Thoracic aorta (tissue), 2 donors: Measurements from ENCODE around the gene PHOX2A. TPM values are rescaled to one million over a fixed set of nuclear protein-coding genes. Genes with fewer than 3 reads are reported as not detected.
"Not testable (repeated sequence)": the region's sequence is repeated elsewhere in the genome, so short reads cannot be mapped to it uniquely, and the experiment has no call there.

Experiments used
- ATAC-seq: fragments of 150-250 bp; one replicate; pipeline ENCODE4 v1.8.0; 2017; ENCODE audit warnings: low read depth; ENCODE audit not compliant: insufficient number of reproducible peaks, low FRiP score
- DNase-seq: peaks from one replicate; pipeline ENCODE4 v3.0.0-alpha.2; 2020; ENCODE audit warnings: low spot score
- H3K27ac ChIP-seq, 2 donors: fragments of 200-600 bp; sonication (generic); 1 replicate in 1 of 2; 2 replicates in 1 of 2; pipeline ENCODE4 v1.5.1; 2016; ENCODE audit warnings: mild to moderate bottlenecking in 2 of 2, moderate library complexity in 2 of 2
- H3K27me3 ChIP-seq: fragments of 200-600 bp; sonication (generic); replicated peaks from 2 replicates; pipeline ENCODE4 v1.6.0; 2016; ENCODE audit warnings: mild to moderate bottlenecking; ENCODE audit not compliant: insufficient read depth
- H3K36me3 ChIP-seq: fragments of 200-600 bp; sonication (generic); one replicate; pipeline ENCODE4 v1.5.1; 2016
- H3K4me1 ChIP-seq, 2 donors: fragments of 200-600 bp; sonication (generic); 1 replicate in 1 of 2; 2 replicates in 1 of 2; pipeline versions ENCODE4 v1.5.1 to v1.6.0; 2016; ENCODE audit warnings: low read depth in 2 of 2, mild to moderate bottlenecking in 1 of 2; ENCODE audit not compliant: control insufficient read depth in 1 of 2
- H3K4me3 ChIP-seq: fragments of 200-600 bp; sonication (generic); 2 replicates; pipeline ENCODE4 v1.5.1; 2016; ENCODE audit warnings: mild to moderate bottlenecking
- H3K9me3 ChIP-seq: fragments of 200-600 bp; sonication (generic); 2 replicates; pipeline ENCODE4 v1.5.1; 2016
- total RNA-seq, 2 donors: library from RNA; depleted of rRNA; stranded (reverse); fragments of >200 nt; gene quantifications; one replicate each; pipeline versions ENCODE4 v1.1.0 to v1.2.3, GENCODE V29; 2016
- TF ChIP-seq, protein P1 (sequence below): fragments of 200-600 bp; sonication (generic); IDR thresholded peaks from one replicate; pipeline ENCODE4 v1.5.1; 2019; ENCODE audit warnings: antibody characterized with exemption

The PHOX2A gene
- total RNA-seq, 2 donors from 2014 or later = not detected

DNA sequence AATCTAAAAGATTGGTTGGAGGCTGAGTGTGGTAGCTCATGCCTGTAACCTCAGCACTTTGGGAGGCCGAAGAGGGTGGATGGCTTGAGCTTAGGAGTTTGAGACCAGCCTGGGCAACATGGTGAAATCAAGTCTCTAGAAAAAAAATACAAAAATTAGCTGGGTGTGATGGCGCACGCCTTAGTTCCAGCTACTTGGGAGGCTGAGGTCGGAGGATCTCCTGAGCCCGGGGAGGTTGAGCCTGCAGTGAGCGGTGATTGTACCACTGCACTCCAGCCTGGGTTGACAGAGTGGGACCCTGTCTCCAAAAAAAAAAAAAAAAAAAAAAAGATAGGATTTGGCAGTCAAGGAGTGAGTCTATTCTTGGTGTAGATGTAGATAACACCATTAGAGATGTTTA is 41.4 kb downstream of the PHOX2A start:
- Histone ChIP-seq H3K4me1 (peaks cover 0 to 3% of the 10 kb centered on the region in 2 donors), H3K27ac (no peak overlapping the region), H3K9me3 (no peaks in the 10 kb centered on the region), H3K27me3 (no peaks in the 10 kb centered on the region), H3K4me3 (no peak overlapping the region), H3K36me3 (no peaks in the 10 kb centered on the region)
- TF ChIP-seq, protein P1, sequence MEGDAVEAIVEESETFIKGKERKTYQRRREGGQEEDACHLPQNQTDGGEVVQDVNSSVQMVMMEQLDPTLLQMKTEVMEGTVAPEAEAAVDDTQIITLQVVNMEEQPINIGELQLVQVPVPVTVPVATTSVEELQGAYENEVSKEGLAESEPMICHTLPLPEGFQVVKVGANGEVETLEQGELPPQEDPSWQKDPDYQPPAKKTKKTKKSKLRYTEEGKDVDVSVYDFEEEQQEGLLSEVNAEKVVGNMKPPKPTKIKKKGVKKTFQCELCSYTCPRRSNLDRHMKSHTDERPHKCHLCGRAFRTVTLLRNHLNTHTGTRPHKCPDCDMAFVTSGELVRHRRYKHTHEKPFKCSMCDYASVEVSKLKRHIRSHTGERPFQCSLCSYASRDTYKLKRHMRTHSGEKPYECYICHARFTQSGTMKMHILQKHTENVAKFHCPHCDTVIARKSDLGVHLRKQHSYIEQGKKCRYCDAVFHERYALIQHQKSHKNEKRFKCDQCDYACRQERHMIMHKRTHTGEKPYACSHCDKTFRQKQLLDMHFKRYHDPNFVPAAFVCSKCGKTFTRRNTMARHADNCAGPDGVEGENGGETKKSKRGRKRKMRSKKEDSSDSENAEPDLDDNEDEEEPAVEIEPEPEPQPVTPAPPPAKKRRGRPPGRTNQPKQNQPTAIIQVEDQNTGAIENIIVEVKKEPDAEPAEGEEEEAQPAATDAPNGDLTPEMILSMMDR = no peak
- DNase-seq = no peak
- no peak for ATAC-seq

DNA sequence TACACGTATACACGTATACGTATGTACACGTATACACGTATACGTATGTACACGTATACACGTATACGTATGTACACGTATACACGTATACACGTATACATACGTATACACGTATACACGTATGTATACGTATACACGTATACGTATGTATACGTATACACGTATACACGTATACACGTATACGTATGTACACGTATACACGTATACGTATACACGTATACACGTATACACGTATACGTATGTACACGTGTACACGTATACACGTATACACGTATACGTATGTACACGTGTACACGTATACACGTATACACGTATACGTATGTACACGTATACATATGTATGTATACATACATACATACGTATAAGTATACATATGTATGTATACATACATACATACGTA is 42.5 kb downstream of the PHOX2A start:
- not testable (repeated sequence) for H3K27ac ChIP-seq, H3K9me3 ChIP-seq, H3K4me3 ChIP-seq, H3K36me3 ChIP-seq, H3K4me1 ChIP-seq, ATAC-seq, H3K27me3 ChIP-seq, DNase-seq

DNA sequence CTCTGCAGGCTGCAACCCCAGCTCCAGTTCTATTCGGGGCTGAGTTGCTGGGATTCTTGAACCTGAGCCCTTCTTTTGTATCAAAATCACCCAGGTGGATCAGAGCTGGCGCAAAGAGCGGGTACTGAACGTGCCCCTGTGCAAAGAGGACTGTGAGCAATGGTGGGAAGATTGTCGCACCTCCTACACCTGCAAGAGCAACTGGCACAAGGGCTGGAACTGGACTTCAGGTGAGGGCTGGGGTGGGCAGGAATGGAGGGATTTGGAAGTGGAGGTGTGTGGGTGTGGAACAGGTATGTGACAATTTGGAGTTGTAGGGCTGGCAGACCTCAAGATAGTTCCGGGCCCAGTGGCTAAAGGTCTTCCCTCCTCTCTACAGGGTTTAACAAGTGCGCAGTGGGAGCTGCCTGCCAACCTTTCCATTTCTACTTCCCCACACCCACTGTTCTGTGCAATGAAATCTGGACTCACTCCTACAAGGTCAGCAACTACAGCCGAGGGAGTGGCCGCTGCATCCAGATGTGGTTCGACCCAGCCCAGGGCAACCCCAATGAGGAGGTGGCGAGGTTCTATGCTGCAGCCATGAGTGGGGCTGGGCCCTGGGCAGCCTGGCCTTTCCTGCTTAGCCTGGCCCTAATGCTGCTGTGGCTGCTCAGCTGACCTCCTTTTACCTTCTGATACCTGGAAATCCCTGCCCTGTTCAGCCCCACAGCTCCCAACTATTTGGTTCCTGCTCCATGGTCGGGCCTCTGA is 48.3 kb downstream of the PHOX2A start:
- no peak overlapping the region for H3K27ac ChIP-seq
- no peaks in the 10 kb centered on the region for H3K36me3 ChIP-seq
- TF ChIP-seq, protein P1 = no peak
- ATAC-seq = no peak
- no peak for DNase-seq
- no peaks in the 10 kb centered on the region for H3K4me1 ChIP-seq
- no peak overlapping the region for H3K4me3 ChIP-seq
- no peaks in the 10 kb centered on the region for H3K9me3 ChIP-seq
- H3K27me3 ChIP-seq = no peaks in the 10 kb centered on the region

DNA sequence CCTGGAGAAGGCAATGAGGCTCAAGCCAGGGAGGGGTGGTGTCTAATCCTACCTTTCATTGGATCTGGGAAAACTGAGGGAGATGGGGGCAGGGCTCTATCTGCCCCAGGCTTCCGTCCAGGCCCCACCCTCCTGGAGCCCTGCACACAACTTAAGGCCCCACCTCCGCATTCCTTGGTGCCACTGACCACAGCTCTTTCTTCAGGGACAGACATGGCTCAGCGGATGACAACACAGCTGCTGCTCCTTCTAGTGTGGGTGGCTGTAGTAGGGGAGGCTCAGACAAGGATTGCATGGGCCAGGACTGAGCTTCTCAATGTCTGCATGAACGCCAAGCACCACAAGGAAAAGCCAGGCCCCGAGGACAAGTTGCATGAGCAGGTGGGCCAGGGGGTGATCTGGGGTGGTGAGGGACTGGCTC is 52.0 kb downstream of the PHOX2A start, which contains the start of gene FOLR1:
TSS of gene FOLR1 (plus strand) at position 180 of the 421 bp plus-strand sequence. CDS start at position 214, 34 bp downstream.
- no peaks in the 10 kb centered on the region for H3K27me3 ChIP-seq
- no peaks in the 10 kb centered on the region for H3K9me3 ChIP-seq
- ATAC-seq (no peak), DNase-seq (no peak)
- no peaks in the 10 kb centered on the region for H3K36me3 ChIP-seq
- H3K4me3 ChIP-seq = no peak within 1 kb of the TSS
- no peaks in the 10 kb centered on the region for H3K4me1 ChIP-seq
- TF ChIP-seq, protein P1 = no peak
- H3K27ac ChIP-seq = no peak within 1 kb of the TSS

DNA sequence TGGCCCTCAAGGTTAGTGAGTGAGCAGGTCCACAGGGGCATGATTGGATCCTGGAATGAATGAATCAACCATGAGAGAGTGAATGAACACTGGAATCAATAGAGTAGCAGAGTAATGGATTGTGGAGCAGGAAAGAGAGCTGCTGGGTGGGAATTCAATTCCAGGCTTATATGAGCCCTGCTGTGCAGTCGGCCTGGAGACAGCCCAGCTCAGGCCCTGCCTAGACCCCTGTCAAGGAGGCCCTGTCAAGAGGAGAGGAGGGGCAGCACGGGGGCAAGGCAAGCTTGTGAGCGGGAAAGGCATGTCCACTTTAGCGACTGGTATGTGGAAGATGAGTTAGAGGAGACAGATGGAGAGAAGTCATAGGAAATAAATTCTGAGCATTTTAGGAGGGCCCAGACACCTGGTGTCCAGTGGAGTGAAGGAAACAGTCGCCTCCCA is 53.3 kb downstream of the PHOX2A start:
- H3K4me3 ChIP-seq = no peak overlapping the region
- no peak overlapping the region for H3K27ac ChIP-seq
- ATAC-seq (no peak), DNase-seq (no peak)
- TF ChIP-seq, protein P1 = no peak
- H3K9me3 ChIP-seq = no peaks in the 10 kb centered on the region
- no peaks in the 10 kb centered on the region for H3K27me3 ChIP-seq
- H3K4me1 ChIP-seq = no peaks in the 10 kb centered on the region
- H3K36me3 ChIP-seq = no peaks in the 10 kb centered on the region
